Measurements from ENCODE around the gene PANK4. TPM values are rescaled to one million over a fixed set of nuclear protein-coding genes. Genes with fewer than 3 reads are reported as not detected.
A peak's percentile ranks its signal among the peaks of the same experiment; 100 is the strongest.

The PANK4 gene
- total RNA-seq, 1 donor from 2014 or later = 49.1 TPM

DNA sequence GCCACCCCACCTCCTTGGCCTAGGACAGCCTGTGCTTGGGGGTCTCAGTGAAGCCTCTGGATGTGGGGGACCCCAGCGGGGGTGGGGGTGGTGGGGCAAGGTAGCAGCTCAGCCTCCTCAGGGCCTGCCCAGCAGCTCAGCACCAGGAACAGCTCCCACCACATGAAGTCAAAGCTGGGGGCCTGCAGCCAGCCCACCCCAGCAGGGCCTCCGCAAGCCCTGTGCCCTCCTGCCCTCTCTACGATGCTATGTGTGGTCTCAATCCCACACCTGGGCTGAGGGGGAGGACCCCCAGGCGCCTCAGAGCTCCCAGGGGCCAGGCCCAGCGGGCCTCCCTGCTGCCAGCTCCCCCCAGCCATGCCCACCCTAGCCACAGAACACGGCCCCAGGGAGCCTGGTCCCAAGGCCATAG, 18.6 kb downstream of the PANK4 start:
- intact Hi-C loops (cut with micrococcal nuclease) = no loop called here
- Mint-ChIP-seq H3K36me3 (ENCODE audit: low read depth) (peaks cover 19% of the 10 kb centered on the region), H3K27me3 (ENCODE audit: low read depth) (no peaks in the 10 kb centered on the region), H3K4me3 (ENCODE audit: low read depth) (no peak overlapping the region), H3K27ac (no peak overlapping the region), H3K9me3 (no peaks in the 10 kb centered on the region), H3K4me1 (ENCODE audit: low read depth) (no peaks in the 10 kb centered on the region)
- no peak for DNase-seq (ENCODE audit: low spot score)

DNA sequence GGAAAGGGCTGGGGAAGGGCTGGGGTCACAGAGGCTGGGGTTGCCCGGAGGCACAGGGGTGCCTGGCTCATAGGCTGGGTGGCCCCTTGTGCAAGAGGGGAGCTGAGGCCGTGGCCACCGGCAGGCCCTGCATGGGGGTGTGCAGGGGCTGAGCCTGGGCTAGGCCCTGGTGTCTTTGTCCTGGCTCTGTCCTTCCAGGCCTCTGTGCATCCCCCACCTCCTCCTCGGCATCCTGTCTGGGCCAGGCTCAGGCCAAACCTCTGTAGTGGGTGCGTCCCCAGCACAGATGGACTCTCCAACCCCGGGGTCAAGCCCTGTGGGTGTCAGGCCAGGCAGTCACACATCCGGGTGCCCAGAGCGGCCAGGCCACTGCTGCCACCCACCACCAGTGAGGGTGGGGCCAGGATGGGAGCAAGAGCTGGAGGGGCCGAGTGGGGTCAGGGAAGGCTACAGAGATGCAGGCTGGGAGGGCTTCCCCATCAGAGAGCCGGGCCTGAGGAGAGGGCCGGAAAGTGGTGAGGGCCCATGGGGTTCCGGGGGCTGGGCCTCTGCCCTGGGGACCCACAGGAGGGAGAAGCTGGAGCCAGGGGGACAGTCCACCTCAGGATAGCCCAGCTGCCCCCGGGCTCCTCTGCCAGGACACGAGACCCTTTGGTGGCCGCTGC, 19.4 kb downstream of the PANK4 start:
- H3K9me3 Mint-ChIP-seq = no peaks in the 10 kb centered on the region

DNA sequence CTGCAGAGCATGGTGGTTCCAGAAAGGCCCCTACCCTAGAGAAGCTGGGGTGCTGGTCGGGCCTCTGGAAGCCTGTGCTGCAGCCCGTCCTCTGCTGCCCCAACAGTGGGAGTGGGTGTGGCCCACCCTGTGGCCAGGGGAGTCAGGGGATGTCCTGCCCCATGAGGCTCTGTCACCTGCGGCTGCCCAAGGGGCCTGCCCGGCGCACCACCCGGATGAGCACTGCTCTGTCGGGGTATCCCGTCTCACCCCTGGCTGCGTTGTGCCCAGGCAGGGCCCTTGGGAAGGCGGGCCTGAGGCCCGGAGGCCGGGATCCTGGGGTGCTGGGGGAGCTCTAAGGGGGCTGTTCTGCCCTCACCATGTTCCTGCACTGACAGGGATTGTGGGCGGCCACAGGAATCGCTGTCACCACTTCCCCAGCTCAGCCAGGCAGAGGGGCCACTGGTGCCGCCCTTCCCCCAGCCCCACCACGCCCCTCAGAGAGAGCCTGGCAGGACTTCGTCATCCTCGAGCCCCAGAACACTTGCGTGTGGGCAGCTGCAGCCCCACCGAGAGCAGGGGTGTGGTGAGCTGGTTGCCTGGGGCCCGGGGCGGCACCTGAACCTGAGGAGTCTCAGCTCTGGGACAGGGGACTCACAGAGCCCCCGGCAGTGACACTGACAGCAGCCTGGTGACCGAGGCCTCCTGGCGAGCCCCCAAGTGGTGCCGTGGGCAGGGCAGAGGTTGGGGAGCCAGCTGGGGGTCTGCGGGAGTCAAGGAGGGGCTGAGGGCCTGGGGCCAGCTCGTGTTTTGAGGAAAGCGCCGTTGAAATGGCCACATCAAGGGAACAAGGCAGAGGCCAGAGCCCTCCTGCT, 20.2 kb downstream of the PANK4 start:
- H3K27ac Mint-ChIP-seq = no peak overlapping the region
- intact Hi-C loops (cut with micrococcal nuclease) = no loop called here
- no peaks in the 10 kb centered on the region for H3K4me1 Mint-ChIP-seq (ENCODE audit: low read depth)
- H3K4me3 Mint-ChIP-seq (ENCODE audit: low read depth) = no peak overlapping the region
- peaks cover 13% of the 10 kb centered on the region for H3K36me3 Mint-ChIP-seq (ENCODE audit: low read depth)
- H3K27me3 Mint-ChIP-seq (ENCODE audit: low read depth) = no peaks in the 10 kb centered on the region
- no peak for DNase-seq (ENCODE audit: low spot score)
- H3K9me3 Mint-ChIP-seq = no peaks in the 10 kb centered on the region

More for the DNA sequence above, 19.4 kb downstream of the PANK4 start:
- Mint-ChIP-seq H3K36me3 (ENCODE audit: low read depth) (peaks cover 19% of the 10 kb centered on the region), H3K27me3 (ENCODE audit: low read depth) (no peaks in the 10 kb centered on the region), H3K4me3 (ENCODE audit: low read depth) (no peak overlapping the region), H3K27ac (no peak overlapping the region), H3K4me1 (ENCODE audit: low read depth) (no peaks in the 10 kb centered on the region)
- no peak for DNase-seq (ENCODE audit: low spot score)
- intact Hi-C loops (cut with micrococcal nuclease) = no loop called here

DNA sequence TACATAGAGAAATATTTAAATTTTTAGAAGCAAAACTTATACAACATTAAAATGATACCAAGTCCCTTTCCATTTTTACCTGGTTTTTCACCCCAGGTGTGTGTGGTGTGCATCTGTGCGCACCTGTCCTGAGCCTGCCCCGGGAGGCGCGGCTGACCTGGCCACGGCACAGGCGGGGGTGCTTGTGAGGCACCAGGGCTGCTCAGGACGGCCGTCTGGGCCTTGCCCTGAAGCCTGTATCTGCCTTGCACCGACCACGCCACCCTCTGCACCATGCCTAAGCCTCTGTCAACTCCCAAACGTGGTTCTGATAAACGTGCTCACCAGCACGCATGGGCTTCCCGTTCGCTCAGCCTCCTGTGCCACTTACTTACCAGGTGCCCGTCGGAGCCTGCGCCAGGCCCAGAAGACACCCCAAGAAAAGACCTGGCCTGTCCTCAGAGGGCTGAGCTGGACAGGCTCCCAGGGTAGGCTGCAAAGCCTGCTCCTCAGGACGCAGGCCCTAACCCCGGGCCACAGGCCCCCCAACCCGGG, 20.9 kb downstream of the PANK4 start:
- Mint-ChIP-seq H3K4me1 (ENCODE audit: low read depth) (no peaks in the 10 kb centered on the region), H3K4me3 (ENCODE audit: low read depth) (no peak overlapping the region), H3K27ac (peak overlapping the region; percentile 26), H3K27me3 (ENCODE audit: low read depth) (no peaks in the 10 kb centered on the region), H3K36me3 (ENCODE audit: low read depth) (peaks cover 12% of the 10 kb centered on the region), H3K9me3 (no peaks in the 10 kb centered on the region)
- intact Hi-C loops (cut with micrococcal nuclease) = no loop called here
- no peak for DNase-seq (ENCODE audit: low spot score)

DNA sequence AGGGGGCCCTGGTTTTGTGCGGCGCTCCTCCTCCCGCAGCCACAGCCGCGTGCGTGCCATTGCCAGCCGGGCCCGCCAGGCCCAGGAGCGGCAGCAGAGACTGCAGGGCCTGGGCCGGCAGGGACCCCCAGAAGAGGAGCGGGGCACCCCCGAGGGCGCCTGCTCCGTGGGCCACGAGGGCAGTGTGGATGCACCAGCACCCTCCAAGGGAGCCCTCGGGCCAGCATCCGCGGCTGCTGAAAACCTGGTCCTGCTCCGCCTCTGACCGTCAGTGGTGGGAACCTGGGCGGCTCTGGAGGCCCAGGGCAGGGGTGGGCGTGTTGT, 21.5 kb downstream of the PANK4 start:
- Mint-ChIP-seq H3K36me3 (ENCODE audit: low read depth) (peaks cover 10% of the 10 kb centered on the region), H3K9me3 (no peaks in the 10 kb centered on the region), H3K4me3 (ENCODE audit: low read depth) (no peak overlapping the region), H3K4me1 (ENCODE audit: low read depth) (peaks cover 6% of the 10 kb centered on the region), H3K27me3 (ENCODE audit: low read depth) (no peaks in the 10 kb centered on the region), H3K27ac (no peak overlapping the region)
- intact Hi-C loops (cut with micrococcal nuclease) = no loop called here
- DNase-seq (ENCODE audit: low spot score) = no peak

DNA sequence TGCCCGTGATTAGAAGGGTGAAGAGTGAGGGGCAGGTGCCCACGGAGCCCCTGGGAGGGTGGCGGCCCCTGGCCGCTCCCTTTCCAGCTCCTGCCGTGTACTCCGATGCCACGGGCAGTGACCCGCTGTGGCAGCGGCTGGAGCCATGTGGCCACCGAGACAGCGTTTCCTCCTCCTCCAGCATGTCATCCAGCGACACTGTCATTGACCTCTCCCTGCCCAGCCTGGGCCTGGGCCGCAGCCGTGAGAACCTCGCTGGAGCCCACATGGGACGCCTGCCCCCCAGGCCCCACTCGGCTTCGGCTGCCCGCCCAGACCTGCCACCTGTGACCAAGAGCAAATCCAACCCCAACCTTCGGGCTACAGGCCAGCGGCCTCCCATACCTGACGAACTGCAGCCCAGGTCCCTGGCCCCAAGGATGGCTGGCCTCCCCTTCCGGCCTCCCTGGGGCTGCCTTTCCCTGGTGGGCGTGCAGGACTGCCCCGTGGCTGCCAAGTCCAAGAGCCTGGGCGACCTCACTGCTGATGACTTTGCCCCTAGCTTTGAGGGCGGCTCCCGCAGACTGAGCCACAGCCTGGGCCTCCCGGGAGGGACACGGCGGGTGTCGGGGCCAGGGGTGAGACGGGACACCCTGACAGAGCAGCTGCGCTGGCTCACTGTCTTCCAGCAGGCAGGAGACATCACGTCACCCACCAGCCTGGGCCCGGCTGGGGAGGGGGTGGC, 22.0 kb downstream of the PANK4 start:
- Mint-ChIP-seq H3K36me3 (ENCODE audit: low read depth) (peaks cover 7% of the 10 kb centered on the region), H3K9me3 (no peaks in the 10 kb centered on the region), H3K27me3 (ENCODE audit: low read depth) (no peaks in the 10 kb centered on the region)

DNA sequence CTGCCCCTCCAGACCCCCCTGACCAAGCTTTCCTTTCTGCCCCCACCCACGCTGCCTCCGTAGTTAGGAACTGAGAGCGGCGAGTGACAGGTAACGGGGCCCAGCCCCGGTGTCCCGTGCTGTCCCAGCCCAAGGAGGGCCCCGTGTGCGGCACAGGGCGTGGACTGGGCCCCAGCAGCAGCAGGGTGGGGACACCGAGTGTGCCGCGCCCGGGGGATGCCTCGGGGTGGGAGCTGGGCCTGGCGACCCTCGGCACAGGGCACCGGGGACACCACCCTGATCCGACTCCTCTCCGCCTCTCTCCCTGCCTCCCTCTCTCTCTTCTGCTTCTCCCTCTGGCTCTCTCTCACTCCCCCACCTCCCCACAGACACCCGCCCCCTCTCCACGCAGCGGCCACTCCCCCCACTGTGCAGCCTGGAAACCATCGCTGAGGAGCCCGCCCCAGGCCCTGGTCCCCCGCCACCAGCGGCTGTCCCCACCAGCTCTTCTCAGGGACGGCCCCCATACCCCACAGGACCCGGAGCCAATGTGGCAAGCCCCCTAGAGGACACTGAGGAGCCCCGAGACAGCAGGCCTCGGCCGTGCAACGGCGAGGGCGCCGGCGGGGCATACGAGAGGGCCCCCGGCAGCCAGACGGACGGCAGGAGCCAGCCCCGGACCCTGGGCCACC, 22.7 kb downstream of the PANK4 start:
- DNase-seq (ENCODE audit: low spot score) = no peak
- Mint-ChIP-seq H3K27me3 (ENCODE audit: low read depth) (no peaks in the 10 kb centered on the region), H3K27ac (no peak overlapping the region), H3K9me3 (no peaks in the 10 kb centered on the region), H3K4me3 (ENCODE audit: low read depth) (no peak overlapping the region), H3K36me3 (ENCODE audit: low read depth) (peaks cover 3% of the 10 kb centered on the region), H3K4me1 (ENCODE audit: low read depth) (peaks cover 6% of the 10 kb centered on the region)
- intact Hi-C loops (cut with micrococcal nuclease) = no loop called here

More for the DNA sequence above, 22.0 kb downstream of the PANK4 start:
- intact Hi-C loops (cut with micrococcal nuclease) = no loop called here
- no peak overlapping the region for H3K27ac Mint-ChIP-seq
- DNase-seq (ENCODE audit: low spot score) = no peak
- H3K4me3 Mint-ChIP-seq (ENCODE audit: low read depth) = no peak overlapping the region
- peaks cover 6% of the 10 kb centered on the region for H3K4me1 Mint-ChIP-seq (ENCODE audit: low read depth)

DNA sequence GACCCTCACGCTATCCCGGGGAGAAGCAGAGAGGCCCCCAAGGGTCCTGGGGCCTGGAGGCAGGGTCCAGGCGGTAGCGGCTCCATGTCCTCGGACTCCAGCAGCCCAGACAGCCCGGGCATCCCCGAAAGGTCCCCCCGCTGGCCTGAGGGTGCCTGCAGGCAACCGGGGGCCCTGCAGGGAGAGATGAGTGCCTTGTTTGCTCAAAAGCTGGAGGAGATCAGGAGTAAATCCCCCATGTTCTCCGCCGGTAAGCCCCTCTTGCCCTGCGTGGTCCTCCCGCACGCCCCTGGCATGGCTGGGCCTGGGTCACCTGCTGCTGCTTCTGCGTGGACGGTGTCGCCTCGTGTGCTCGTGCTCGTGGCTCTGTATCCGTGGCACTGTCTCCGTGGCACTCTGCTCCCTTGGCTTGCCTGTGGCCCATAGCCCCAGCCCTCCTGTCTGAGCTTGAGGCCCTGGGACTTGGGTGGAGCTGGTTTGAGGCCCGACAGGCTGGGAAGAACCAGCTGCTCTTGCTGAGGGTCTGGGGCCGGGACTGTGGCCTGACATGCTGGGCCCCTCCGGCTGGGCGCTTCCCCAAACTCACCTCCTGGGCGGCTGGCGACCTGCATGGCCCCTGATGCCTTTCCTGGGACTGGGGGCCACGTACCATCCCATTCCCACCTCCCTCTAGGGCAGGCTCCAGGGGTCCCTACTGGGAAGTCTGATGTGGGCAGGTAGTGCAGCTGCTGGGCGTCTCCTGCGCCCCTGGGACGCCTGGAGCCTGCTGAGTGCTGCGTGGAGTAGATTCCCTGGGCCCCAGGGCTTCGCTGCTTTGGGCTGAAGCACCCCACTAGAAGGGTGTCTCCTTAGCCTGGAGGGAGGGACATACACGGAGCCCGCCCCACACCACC, 23.5 kb downstream of the PANK4 start:
- intact Hi-C loops (cut with micrococcal nuclease) = no loop called here
- no peak overlapping the region for H3K4me3 Mint-ChIP-seq (ENCODE audit: low read depth)
- no peaks in the 10 kb centered on the region for H3K9me3 Mint-ChIP-seq

DNA sequence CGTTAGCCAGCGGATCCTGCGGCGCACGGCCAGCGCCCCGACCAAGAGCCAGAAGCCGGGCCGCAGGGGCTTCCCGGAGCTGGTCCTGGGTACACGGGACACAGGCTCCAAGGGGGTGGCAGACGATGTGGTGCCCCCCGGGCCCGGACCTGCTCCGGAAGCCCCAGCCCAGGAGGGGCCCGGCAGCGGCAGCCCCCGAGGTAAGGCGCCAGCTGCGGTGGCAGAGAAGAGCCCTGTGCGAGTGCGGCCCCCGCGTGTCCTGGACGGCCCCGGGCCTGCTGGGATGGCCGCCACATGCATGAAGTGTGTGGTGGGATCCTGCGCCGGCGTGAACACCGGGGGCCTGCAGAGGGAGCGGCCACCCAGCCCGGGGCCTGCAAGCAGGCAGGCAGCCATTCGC, 24.2 kb downstream of the PANK4 start:
- H3K9me3 Mint-ChIP-seq = no peaks in the 10 kb centered on the region
- intact Hi-C loops (cut with micrococcal nuclease) = no loop called here
- H3K4me3 Mint-ChIP-seq (ENCODE audit: low read depth) = no peak overlapping the region

More for the DNA sequence above, 23.5 kb downstream of the PANK4 start:
- H3K27ac Mint-ChIP-seq = no peak overlapping the region
- H3K4me1 Mint-ChIP-seq (ENCODE audit: low read depth) = peaks cover 6% of the 10 kb centered on the region
- H3K36me3 Mint-ChIP-seq (ENCODE audit: low read depth) = no peaks in the 10 kb centered on the region
- H3K27me3 Mint-ChIP-seq (ENCODE audit: low read depth) = no peaks in the 10 kb centered on the region
- no peak for DNase-seq (ENCODE audit: low spot score)

DNA sequence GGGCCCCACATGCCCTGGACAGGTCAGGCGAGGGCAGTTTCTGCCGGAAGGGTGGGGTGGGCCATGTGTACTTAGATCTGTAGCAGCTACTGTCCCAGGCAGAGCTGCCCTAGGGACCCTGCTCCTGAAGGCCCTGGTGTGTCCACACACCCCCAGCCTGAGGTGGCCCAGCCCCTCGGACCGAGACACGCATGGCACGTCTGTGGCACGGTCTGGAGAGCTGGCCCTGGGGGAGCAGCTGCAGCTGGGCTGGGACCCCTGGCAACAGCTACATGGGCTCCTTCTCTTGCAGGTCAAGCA, 24.6 kb downstream of the PANK4 start:
- Mint-ChIP-seq H3K4me3 (ENCODE audit: low read depth) (no peak overlapping the region), H3K27me3 (ENCODE audit: low read depth) (no peaks in the 10 kb centered on the region), H3K9me3 (no peaks in the 10 kb centered on the region), H3K36me3 (ENCODE audit: low read depth) (no peaks in the 10 kb centered on the region), H3K27ac (no peak overlapping the region), H3K4me1 (ENCODE audit: low read depth) (peaks cover 6% of the 10 kb centered on the region)
- no peak for DNase-seq (ENCODE audit: low spot score)
- intact Hi-C loops (cut with micrococcal nuclease) = no loop called here

More for the DNA sequence above, 24.2 kb downstream of the PANK4 start:
- no peak for DNase-seq (ENCODE audit: low spot score)
- Mint-ChIP-seq H3K36me3 (ENCODE audit: low read depth) (no peaks in the 10 kb centered on the region), H3K27ac (no peak overlapping the region), H3K4me1 (ENCODE audit: low read depth) (peaks cover 6% of the 10 kb centered on the region), H3K27me3 (ENCODE audit: low read depth) (no peaks in the 10 kb centered on the region)

DNA sequence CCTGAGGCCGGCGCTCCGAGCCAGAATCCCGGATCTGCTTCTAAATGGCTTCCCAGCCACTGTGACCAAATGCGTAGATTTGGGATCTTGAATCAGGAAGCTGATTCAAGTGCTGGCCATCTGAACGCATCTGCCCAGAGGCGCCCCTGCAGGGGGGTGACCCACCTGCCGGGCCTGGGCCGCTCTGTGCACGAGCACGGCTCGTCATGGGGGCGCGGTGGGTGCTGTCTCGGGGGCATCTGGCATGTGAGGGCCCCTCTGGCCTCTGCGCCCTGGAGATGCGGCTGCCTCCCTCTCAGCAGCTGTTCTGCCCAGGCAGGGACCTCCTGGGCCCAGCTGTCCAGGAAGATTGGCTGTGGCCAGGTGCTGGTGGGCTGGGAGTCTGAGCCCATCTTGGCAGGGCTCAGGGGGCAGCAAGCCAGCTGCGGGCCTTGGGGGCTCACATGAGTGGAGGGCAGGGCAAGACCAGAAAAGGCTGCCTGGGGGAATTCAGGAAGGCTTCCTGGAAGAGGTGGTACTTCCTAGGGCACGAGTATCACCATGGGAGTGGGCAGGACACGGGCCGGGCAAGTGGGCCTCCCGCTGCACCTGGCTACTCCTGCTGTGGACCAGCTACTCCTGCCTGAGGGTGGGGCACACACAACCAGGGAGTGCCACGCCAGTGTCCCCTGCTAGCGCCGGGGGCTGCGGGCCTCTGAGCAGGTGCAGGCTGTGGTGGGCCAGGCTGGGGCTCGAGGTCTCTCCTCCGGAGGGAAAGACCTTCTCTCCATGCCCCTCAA, 25.2 kb downstream of the PANK4 start:
- H3K4me1 Mint-ChIP-seq (ENCODE audit: low read depth) = peaks cover 6% of the 10 kb centered on the region
- H3K27me3 Mint-ChIP-seq (ENCODE audit: low read depth) = no peaks in the 10 kb centered on the region
- no peaks in the 10 kb centered on the region for H3K36me3 Mint-ChIP-seq (ENCODE audit: low read depth)
- intact Hi-C loops (cut with micrococcal nuclease) = no loop called here
- no peak overlapping the region for H3K27ac Mint-ChIP-seq
- H3K9me3 Mint-ChIP-seq = no peaks in the 10 kb centered on the region
- DNase-seq (ENCODE audit: low spot score) = no peak
- H3K4me3 Mint-ChIP-seq (ENCODE audit: low read depth) = no peak overlapping the region
